ENCODE data around the gene DHX58.

DNA sequence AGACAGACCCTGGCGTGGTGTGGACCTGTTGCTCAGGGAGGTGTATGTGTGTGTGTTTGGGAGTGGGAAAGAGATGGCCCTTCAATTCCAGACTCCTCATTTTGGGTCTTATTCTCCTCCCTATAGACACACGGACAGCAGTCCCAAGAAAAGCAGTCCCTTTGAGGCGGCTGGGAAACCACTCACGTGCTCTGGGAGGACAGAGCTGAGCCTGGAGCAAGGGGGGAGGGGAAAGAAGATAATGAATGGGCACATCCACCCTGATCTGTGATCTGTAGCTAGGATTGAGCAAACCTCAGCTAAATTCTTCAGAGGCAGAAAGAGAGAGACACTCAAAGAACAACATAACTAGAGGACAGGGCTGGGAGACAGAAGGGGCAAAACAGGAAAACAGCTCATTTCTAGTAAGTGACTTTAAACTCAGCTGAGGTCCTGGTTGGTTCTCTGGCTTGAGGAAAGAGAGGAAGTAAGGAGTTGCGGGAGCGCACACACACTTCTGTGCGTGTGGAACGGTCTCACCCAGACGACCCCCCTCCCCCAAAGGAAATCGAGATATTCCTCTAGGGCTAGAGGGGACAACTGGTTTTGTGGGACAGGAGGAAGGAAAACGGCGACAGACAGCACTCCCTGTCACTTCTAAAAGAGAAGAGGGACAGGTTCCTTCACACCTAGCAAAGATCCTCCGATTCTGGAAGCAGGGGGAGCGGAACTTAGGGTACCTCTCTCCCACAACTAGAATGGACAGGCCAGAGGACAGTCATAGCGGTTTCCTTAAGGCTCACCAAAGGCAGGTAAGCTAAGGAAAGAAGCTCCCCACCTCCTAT lies 41.6 kb upstream of the DHX58 start:
- TF ChIP-seq, protein P1, sequence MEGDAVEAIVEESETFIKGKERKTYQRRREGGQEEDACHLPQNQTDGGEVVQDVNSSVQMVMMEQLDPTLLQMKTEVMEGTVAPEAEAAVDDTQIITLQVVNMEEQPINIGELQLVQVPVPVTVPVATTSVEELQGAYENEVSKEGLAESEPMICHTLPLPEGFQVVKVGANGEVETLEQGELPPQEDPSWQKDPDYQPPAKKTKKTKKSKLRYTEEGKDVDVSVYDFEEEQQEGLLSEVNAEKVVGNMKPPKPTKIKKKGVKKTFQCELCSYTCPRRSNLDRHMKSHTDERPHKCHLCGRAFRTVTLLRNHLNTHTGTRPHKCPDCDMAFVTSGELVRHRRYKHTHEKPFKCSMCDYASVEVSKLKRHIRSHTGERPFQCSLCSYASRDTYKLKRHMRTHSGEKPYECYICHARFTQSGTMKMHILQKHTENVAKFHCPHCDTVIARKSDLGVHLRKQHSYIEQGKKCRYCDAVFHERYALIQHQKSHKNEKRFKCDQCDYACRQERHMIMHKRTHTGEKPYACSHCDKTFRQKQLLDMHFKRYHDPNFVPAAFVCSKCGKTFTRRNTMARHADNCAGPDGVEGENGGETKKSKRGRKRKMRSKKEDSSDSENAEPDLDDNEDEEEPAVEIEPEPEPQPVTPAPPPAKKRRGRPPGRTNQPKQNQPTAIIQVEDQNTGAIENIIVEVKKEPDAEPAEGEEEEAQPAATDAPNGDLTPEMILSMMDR (conservative IDR thresholded peaks at IDR 0.05; ENCODE audit: low read length) = no peak
- TF ChIP-seq EZH2phosphoT487 (IDR thresholded peaks at IDR 0.05; ENCODE audit: borderline replicate concordance, low read depth, low read length) = no peak
